CD4-positive, alpha-beta memory T cell (primary cell): ENCODE results near the gene PARP6. TPM values are rescaled to one million over a fixed set of nuclear protein-coding genes. Genes with fewer than 3 reads are reported as not detected.

Source experiments
- CTCF ChIA-PET: fragments of 350-600 bp; sonication (Branson Sonifier 250); formaldehyde crosslinking; loops from one replicate; lab custom pipeline; 2021; ENCODE audit warnings: inconsistent platforms; ENCODE audit not compliant: partially characterized antibody; lab: Charles Lee
- POLR2A ChIA-PET: fragments of 350-600 bp; sonication (Branson Sonifier 250); formaldehyde crosslinking; loops from one replicate; lab custom pipeline; 2021; ENCODE audit not compliant: partially characterized antibody; lab: Charles Lee
- DNase-seq, 5 donors: peaks; one replicate each; pipeline versions ENCODE4 v3.0.0 to v3.0.0-alpha.2; 2020 to 2022; ENCODE audit warnings: mixed read lengths in 1 of 5
- H3K27ac ChIP-seq: one replicate; pipeline ENCODE4 v1.7.0; 2013; ENCODE audit warnings: low read depth, low read length
- H3K27me3 ChIP-seq: 2 replicates; pipeline ENCODE4 v1.7.0; 2013; ENCODE audit warnings: mild to moderate bottlenecking, low read length, moderate library complexity; ENCODE audit not compliant: insufficient read depth
- H3K36me3 ChIP-seq: 2 replicates; pipeline ENCODE4 v1.7.0; 2013; ENCODE audit warnings: mild to moderate bottlenecking, low read length, moderate library complexity; ENCODE audit not compliant: insufficient read depth
- H3K4me1 ChIP-seq: 2 replicates; pipeline ENCODE4 v1.7.0; 2013; ENCODE audit warnings: mild to moderate bottlenecking, low read length, moderate library complexity; ENCODE audit not compliant: insufficient read depth
- H3K4me3 ChIP-seq, 2 donors: one replicate each; pipeline ENCODE4 v1.7.0; 2013; ENCODE audit warnings: low read length in 2 of 2, mild to moderate bottlenecking in 1 of 2
- H3K9me3 ChIP-seq, 2 donors: one replicate each; pipeline ENCODE4 v1.7.0; 2013; ENCODE audit warnings: low read length in 2 of 2, control low read depth in 1 of 2; ENCODE audit not compliant: control insufficient read depth in 1 of 2
- H3K27ac Mint-ChIP-seq, 7 donors: one replicate each; pipeline ENCODE4 v1.8.0; 2020 to 2021; ENCODE audit warnings: mixed read lengths in 7 of 7, mild to moderate bottlenecking in 6 of 7, inconsistent platforms in 3 of 7, moderate library complexity in 3 of 7
- H3K27me3 Mint-ChIP-seq, 2 donors: one replicate each; pipeline ENCODE4 v1.8.0; 2020 to 2021; ENCODE audit warnings: mixed read lengths in 2 of 2
- H3K36me3 Mint-ChIP-seq, 2 donors: one replicate each; pipeline ENCODE4 v1.8.0; 2020 to 2021; ENCODE audit warnings: mixed read lengths in 2 of 2, inconsistent platforms in 1 of 2, mild to moderate bottlenecking in 1 of 2
- H3K4me1 Mint-ChIP-seq, 4 donors: one replicate each; pipeline ENCODE4 v1.8.0; 2020 to 2021; ENCODE audit warnings: mixed read lengths in 4 of 4, mild to moderate bottlenecking in 1 of 4
- H3K4me3 Mint-ChIP-seq, 8 donors: one replicate each; pipeline ENCODE4 v1.8.0; 2020 to 2021; ENCODE audit warnings: mixed read lengths in 8 of 8, mild to moderate bottlenecking in 7 of 8, moderate library complexity in 6 of 8, inconsistent platforms in 3 of 8
- H3K9me3 Mint-ChIP-seq, 8 donors: one replicate each; pipeline ENCODE4 v1.8.0; 2020 to 2021; ENCODE audit warnings: mixed read lengths in 8 of 8, mild to moderate bottlenecking in 5 of 8, inconsistent platforms in 3 of 8, moderate library complexity in 1 of 8
- intact Hi-C: fragments of 100-400 bp; cut with micrococcal nuclease; formaldehyde crosslinking; loops from one replicate; pipeline ENCODE4 v1.15.1; 2023
- polyA plus RNA-seq, 2 donors: library from polyadenylated mRNA; unstranded; fragments of 300-500 nt; fragmentation: Illumina TruSeq; gene quantifications; one replicate each; pipeline ENCODE4 v1.2.3, GENCODE V29; 2021
- total RNA-seq, 2 experiments: library from RNA; stranded (reverse); gene quantifications; one replicate each; pipeline ENCODE4 v1.2.3, GENCODE V29; 2021

The PARP6 gene
- total and polyA plus RNA-seq, 4 experiments from 2014 or later, result 7.5 to 111 (median 72.5) TPM

GRCh38 chr15:72271221-72271620, 1.1 kb downstream of the PARP6 start:
- H3K27ac Mint-ChIP-seq, result peak overlapping the region; percentile 46 to 96 (median 90)
- no peak for DNase-seq
- Histone ChIP-seq H3K36me3 (peaks cover 18% of the 10 kb centered on the region), H3K4me1 (peaks cover 34% of the 10 kb centered on the region), H3K27ac (peak overlapping the region; percentile 87), H3K4me3 (no peak overlapping the region), H3K9me3 (no peaks in the 10 kb centered on the region), H3K27me3 (no peaks in the 10 kb centered on the region)
- intact Hi-C loops, result loop anchor here (5.0 to 10.0 kb wide), 2 partner anchors 74 to 104 kb away; partner anchors contain the start of genes GRAMD2A and HEXA
- no peaks in the 10 kb centered on the region for H3K27me3 Mint-ChIP-seq
- POLR2A ChIA-PET, result interaction anchor here (0.9 to 2.2 kb wide), 3 partner anchors 38 to 105 kb away, joined by 3 to 19 read pairs (median 3); partner anchors contain the start of genes HEXA and PKM
- CTCF ChIA-PET, result interaction anchor here (0.6 to 2.4 kb wide), 2 partner anchors 34 to 44 kb away, joined by 4 to 7 read pairs; no protein-coding TSS in a partner anchor
- H3K4me3 Mint-ChIP-seq, result peak overlapping the region; percentile 83 to 93 (median 88)
- peaks cover 0 to 1% (median 0%) of the 10 kb centered on the region in 8 donors for H3K9me3 Mint-ChIP-seq
- H3K36me3 Mint-ChIP-seq, result peaks cover 20% of the 10 kb centered on the region in 2 donors
- peaks cover 29 to 43% (median 36%) of the 10 kb centered on the region in 4 donors for H3K4me1 Mint-ChIP-seq

GRCh38 chr15:72269739-72270138, 2.6 kb downstream of the PARP6 start:
- H3K9me3 Mint-ChIP-seq, result no peaks in the 10 kb centered on the region
- H3K27ac Mint-ChIP-seq, result peak overlapping the region in 2 of 7 donors; percentile 5 to 66
- Histone ChIP-seq H3K4me1 (peaks cover 34% of the 10 kb centered on the region), H3K27me3 (no peaks in the 10 kb centered on the region), H3K4me3 (no peak overlapping the region), H3K36me3 (peaks cover 33% of the 10 kb centered on the region), H3K27ac (no peak overlapping the region), H3K9me3 (no peaks in the 10 kb centered on the region)
- H3K27me3 Mint-ChIP-seq, result no peaks in the 10 kb centered on the region
- peaks cover 29 to 43% (median 36%) of the 10 kb centered on the region in 4 donors for H3K4me1 Mint-ChIP-seq
- CTCF ChIA-PET, result interaction anchor here (2.4 kb wide), 1 partner anchor 43 kb away, joined by 7 read pairs; no protein-coding TSS in a partner anchor
- peaks cover 32 to 35% of the 10 kb centered on the region in 2 donors for H3K36me3 Mint-ChIP-seq
- no peak for DNase-seq
- intact Hi-C loops, result loop anchor here (5.0 to 10.0 kb wide), 2 partner anchors 72 to 105 kb away; partner anchors contain the start of genes GRAMD2A and HEXA
- H3K4me3 Mint-ChIP-seq, result no peak overlapping the region
- POLR2A ChIA-PET, result interaction anchor here (1.0 kb wide), 1 partner anchor 43 kb away, joined by 3 read pairs; no protein-coding TSS in a partner anchor

- H3K27ac Mint-ChIP-seq, result peak overlapping the region in 2 of 7 donors; percentile 4 to 60
- H3K27me3 ChIP-seq, result no peaks in the 10 kb centered on the region
- H3K4me1 ChIP-seq, result peaks cover 3% of the 10 kb centered on the region
- no peak overlapping the region for H3K4me3 ChIP-seq
- no peak for DNase-seq
- ChIA-PET CTCF (interaction anchor here (1.2 to 1.7 kb wide), 3 partner anchors 9 to 48 kb away, joined by 3 to 5 read pairs (median 4); no protein-coding TSS in a partner anchor), POLR2A (no interaction called here)
- H3K36me3 ChIP-seq, result peaks cover 78% of the 10 kb centered on the region
- no peaks in the 10 kb centered on the region for H3K9me3 ChIP-seq
- H3K36me3 Mint-ChIP-seq, result peaks cover 73 to 79% of the 10 kb centered on the region in 2 donors
- H3K4me3 Mint-ChIP-seq, result no peak overlapping the region
- no peaks in the 10 kb centered on the region for H3K9me3 Mint-ChIP-seq
- no peaks in the 10 kb centered on the region for H3K27me3 Mint-ChIP-seq
- H3K27ac ChIP-seq, result no peak overlapping the region
- intact Hi-C loops, result no loop called here
- H3K4me1 Mint-ChIP-seq, result peaks cover 2 to 7% (median 5%) of the 10 kb centered on the region in 4 donors
Observed at GRCh38 chr15:72265031-72265430, 7.3 kb downstream of the PARP6 start.

GRCh38 chr15:72252663-72253299, 19.6 kb downstream of the PARP6 start:
- ChIA-PET CTCF (interaction anchor here (2.0 kb wide), 1 partner anchor 53 kb away, joined by 6 read pairs; no protein-coding TSS in a partner anchor), POLR2A (no interaction called here)
- Histone ChIP-seq H3K27me3 (no peaks in the 10 kb centered on the region), H3K9me3 (no peaks in the 10 kb centered on the region), H3K4me1 (no peaks in the 10 kb centered on the region), H3K27ac (no peak overlapping the region), H3K36me3 (peaks cover 55% of the 10 kb centered on the region), H3K4me3 (no peak overlapping the region)
- Mint-ChIP-seq H3K27me3 (no peaks in the 10 kb centered on the region), H3K9me3 (no peaks in the 10 kb centered on the region), H3K4me1 (no peaks in the 10 kb centered on the region), H3K4me3 (no peak overlapping the region), H3K36me3 (peaks cover 52 to 88% of the 10 kb centered on the region in 2 donors), H3K27ac (no peak overlapping the region)
- intact Hi-C loops, result no loop called here
- no peak for DNase-seq

- POLR2A ChIA-PET, result no interaction called here
Observed at GRCh38 chr15:72249142-72249810, 23.1 kb downstream of the PARP6 start.

GRCh38 chr15:72248514-72248913, 23.8 kb downstream of the PARP6 start:
- ChIA-PET POLR2A (no interaction called here), CTCF (no interaction called here)
- intact Hi-C loops, result no loop called here
- Histone ChIP-seq H3K27ac (no peak overlapping the region), H3K4me3 (no peak overlapping the region), H3K4me1 (no peaks in the 10 kb centered on the region), H3K27me3 (no peaks in the 10 kb centered on the region), H3K9me3 (no peaks in the 10 kb centered on the region), H3K36me3 (peaks cover 20% of the 10 kb centered on the region)
- Mint-ChIP-seq H3K4me1 (no peaks in the 10 kb centered on the region), H3K27ac (peak overlapping the region in 3 of 7 donors; percentile 5 to 18 (median 7)), H3K27me3 (no peaks in the 10 kb centered on the region), H3K4me3 (no peak overlapping the region), H3K9me3 (no peaks in the 10 kb centered on the region), H3K36me3 (peaks cover 52 to 71% of the 10 kb centered on the region in 2 donors)
- DNase-seq, result no peak

More at GRCh38 chr15:72249142-72249810, 23.1 kb downstream of the PARP6 start:
- Histone ChIP-seq H3K27ac (no peak overlapping the region), H3K4me1 (no peaks in the 10 kb centered on the region), H3K27me3 (no peaks in the 10 kb centered on the region), H3K9me3 (no peaks in the 10 kb centered on the region), H3K4me3 (no peak overlapping the region), H3K36me3 (peaks cover 28% of the 10 kb centered on the region)
- no peak for DNase-seq
- Mint-ChIP-seq H3K27ac (peak overlapping the region in 4 of 7 donors; percentile 5 to 76 (median 46)), H3K27me3 (no peaks in the 10 kb centered on the region), H3K4me3 (no peak overlapping the region), H3K9me3 (no peaks in the 10 kb centered on the region), H3K36me3 (peaks cover 49 to 71% of the 10 kb centered on the region in 2 donors), H3K4me1 (no peaks in the 10 kb centered on the region)
- intact Hi-C loops, result no loop called here
- CTCF ChIA-PET, result interaction anchor here (1.3 kb wide), 1 partner anchor 8 kb away, joined by 3 read pairs; no protein-coding TSS in a partner anchor
